Upper lobe of left lung (tissue), 6 donors: ENCODE measurements around the gene SNAI3. TPM values are rescaled to one million over a fixed set of nuclear protein-coding genes. Genes with fewer than 3 reads are reported as not detected.
"Not testable (repeated sequence)": the region's sequence is repeated elsewhere in the genome, so short reads cannot be mapped to it uniquely, and the experiment has no call there.

Experiments used
- ATAC-seq, 2 donors: fragments of 200-7000 bp; cut with Tn5 transposase; one replicate each; pipeline ENCODE4 v1.9.1; 2022; ENCODE audit warnings: mild to moderate bottlenecking in 2 of 2, moderate library complexity in 2 of 2; ENCODE audit not compliant: low FRiP score in 2 of 2
- DNase-seq, 2 donors: peaks; one replicate each; pipeline ENCODE4 v3.0.0-alpha.2; 2019 to 2020
- H3K27ac ChIP-seq, 4 donors: fragments of 200-600 bp; sonication (generic); one replicate each; pipeline ENCODE4 v1.5.1; 2016 to 2019
- H3K27me3 ChIP-seq, 4 donors: fragments of 200-600 bp; sonication (generic); one replicate each; pipeline ENCODE4 v1.5.1; 2017 to 2019
- H3K36me3 ChIP-seq, 4 donors: fragments of 200-600 bp; sonication (generic); one replicate each; pipeline ENCODE4 v1.5.1; 2016 to 2019
- H3K4me1 ChIP-seq, 4 donors: fragments of 200-600 bp; sonication (generic); one replicate each; pipeline ENCODE4 v1.5.1; 2018 to 2019
- H3K4me3 ChIP-seq, 4 donors: fragments of 200-600 bp; sonication (generic); one replicate each; pipeline ENCODE4 v1.5.1; 2017 to 2019; ENCODE audit warnings: mild to moderate bottlenecking in 2 of 4, moderate library complexity in 1 of 4
- H3K9me3 ChIP-seq, 4 donors: fragments of 200-600 bp; sonication (generic); one replicate each; pipeline ENCODE4 v1.5.1; 2018 to 2019
- CTCF ChIP-seq, 6 experiments: fragments of 450-650 bp in 4 of 6; fragments of 200-600 bp in 2 of 6; sonication (generic) in 2 of 6; IDR thresholded peaks; one replicate each; pipeline ENCODE4 v1.5.1; 2016 to 2019; ENCODE audit warnings: antibody characterized with exemption in 6 of 6
- EP300 ChIP-seq, 4 donors: sonication (generic); formaldehyde crosslinking; IDR thresholded peaks; one replicate each; pipeline ENCODE4 v1.5.1; 2017; ENCODE audit warnings: antibody characterized with exemption in 4 of 4, control low read depth in 2 of 4
- POLR2A ChIP-seq, 4 donors: fragments of 450-650 bp; IDR thresholded peaks; one replicate each; pipeline ENCODE4 v1.5.1; 2016 to 2017; ENCODE audit warnings: antibody characterized with exemption in 4 of 4, mild to moderate bottlenecking in 2 of 4
- POLR2AphosphoS5 ChIP-seq, 2 donors: sonication (generic); formaldehyde crosslinking; IDR thresholded peaks; one replicate each; pipeline ENCODE4 v1.5.1; 2017; ENCODE audit warnings: antibody characterized with exemption in 2 of 2
- WGBS, 2 donors: methylation state at CpG; one replicate each; pipeline ENCODE4 v1.1.5; 2017 to 2018; 5-methylcytosine and 5-hydroxymethylcytosine counted together
- total RNA-seq, 6 donors: library from RNA; depleted of rRNA in 4 of 6; stranded (reverse); fragments of >200 nt in 4 of 6; gene quantifications; one replicate each; pipeline versions ENCODE4 v1.1.0 to v1.2.1, GENCODE V29; 2016 to 2021
- donor health status: DM: no; HTN: no; CAD: no; lungs with moderate emphysema.
- donor health status: DM: no; HTN: yes; CAD: no; lungs with severe emphysema.

Gene SNAI3
- total RNA-seq, 6 donors from 2014 or later = 0.78 to 8.1 (median 7.0) TPM; not detected in 1

GRCh38 chr16:88673716-88674379 is 12.5 kb downstream of the SNAI3 start:
- Histone ChIP-seq H3K36me3 (peaks cover 0 to 3% (median 0%) of the 10 kb centered on the region in 4 donors), H3K27me3 (peaks cover 0 to 7% (median 0%) of the 10 kb centered on the region in 4 donors), H3K4me3 (no peak overlapping the region), H3K4me1 (no peaks in the 10 kb centered on the region), H3K27ac (no peak overlapping the region), H3K9me3 (no peaks in the 10 kb centered on the region)
- 93 to 94% methylated on average over 9 to 19 of the region's 19 CpGs for WGBS, 2 donors
- no peak for TF ChIP-seq CTCF (IDR thresholded peaks at IDR 0.05)
- no peak for TF ChIP-seq EP300 (IDR thresholded peaks at IDR 0.05)
- TF ChIP-seq POLR2A (IDR thresholded peaks at IDR 0.05) = no peak
- TF ChIP-seq POLR2AphosphoS5 (IDR thresholded peaks at IDR 0.05) = no peak
- DNase-seq (no peak), ATAC-seq (no peak)

GRCh38 chr16:88672776-88673175 is 13.5 kb downstream of the SNAI3 start:
- Histone ChIP-seq H3K36me3 (peaks cover 0 to 2% (median 0%) of the 10 kb centered on the region in 4 donors), H3K9me3 (no peaks in the 10 kb centered on the region), H3K27ac (no peak overlapping the region), H3K27me3 (no peaks in the 10 kb centered on the region), H3K4me3 (no peak overlapping the region), H3K4me1 (no peaks in the 10 kb centered on the region)
- ATAC-seq = no peak
- TF ChIP-seq POLR2AphosphoS5 (IDR thresholded peaks at IDR 0.05) = no peak
- TF ChIP-seq POLR2A (IDR thresholded peaks at IDR 0.05) = no peak
- TF ChIP-seq CTCF (IDR thresholded peaks at IDR 0.05) = peak in 1 of 6 experiments; percentile 14
- TF ChIP-seq EP300 (IDR thresholded peaks at IDR 0.05) = no peak
- DNase-seq = no peak
- 60 to 80% methylated on average over 10 to 11 of the region's 11 CpGs for WGBS, 2 donors

- Histone ChIP-seq H3K27ac (no peak overlapping the region), H3K27me3 (no peaks in the 10 kb centered on the region), H3K4me1 (no peaks in the 10 kb centered on the region), H3K36me3 (no peaks in the 10 kb centered on the region), H3K4me3 (no peak overlapping the region), H3K9me3 (no peaks in the 10 kb centered on the region)
- 96 to 97% methylated on average over 15 to 23 of the region's 23 CpGs for WGBS, 2 donors
- DNase-seq (peak in 1 of 2 donors; percentile 74), ATAC-seq (no peak)
- no peak for TF ChIP-seq POLR2AphosphoS5 (IDR thresholded peaks at IDR 0.05)
- no peak for TF ChIP-seq CTCF (IDR thresholded peaks at IDR 0.05)
- no peak for TF ChIP-seq EP300 (IDR thresholded peaks at IDR 0.05)
- TF ChIP-seq POLR2A (IDR thresholded peaks at IDR 0.05) = no peak
These were observed 14.5 kb downstream of the SNAI3 start for GRCh38 chr16:88671806-88672205.

- Histone ChIP-seq H3K4me1 (peaks cover 0 to 3% (median 0%) of the 10 kb centered on the region in 4 donors), H3K4me3 (no peak overlapping the region), H3K27ac (no peak overlapping the region), H3K27me3 (no peaks in the 10 kb centered on the region), H3K9me3 (no peaks in the 10 kb centered on the region), H3K36me3 (no peaks in the 10 kb centered on the region)
- DNase-seq (no peak), ATAC-seq (peak in 1 of 2 donors; percentile 28)
- WGBS, 2 donors = 93% methylated on average over 10 of the region's 10 CpGs
- TF ChIP-seq POLR2AphosphoS5 (IDR thresholded peaks at IDR 0.05) (no peak), EP300 (IDR thresholded peaks at IDR 0.05) (no peak), POLR2A (IDR thresholded peaks at IDR 0.05) (no peak), CTCF (IDR thresholded peaks at IDR 0.05) (no peak)
These were observed 16.3 kb downstream of the SNAI3 start for GRCh38 chr16:88669980-88670379.

GRCh38 chr16:88669493-88669892 is 16.8 kb downstream of the SNAI3 start:
- not testable (repeated sequence) for DNase-seq, H3K36me3 ChIP-seq, H3K27me3 ChIP-seq, ATAC-seq, H3K9me3 ChIP-seq, H3K4me1 ChIP-seq, H3K4me3 ChIP-seq, H3K27ac ChIP-seq
- 95% methylated on average over 8 of the region's 8 CpGs for WGBS, 2 donors
